NCI-H2081 (cell line): ENCODE data around the gene CRAT.

Experiments used
- DNase-seq, 2 experiments: peaks; one replicate each; lab custom pipeline; 2025; lab: John Stamatoyannopoulos, UW

Gene CRAT

GRCh38 chr9:129110740-129111527, at the start of gene CRAT, which contains the start of gene PTPA:
TSS of gene CRAT (minus strand) at chr9:129110793. CDS start at chr9:129110509, 284 bp downstream.
TSS of gene PTPA (plus strand) at chr9:129111415. CDS start at chr9:129111601, 186 bp downstream.
- DNase-seq, result peak; percentile 90 to 93

GRCh38 chr9:129156163-129156562, 45.6 kb upstream of the CRAT start:
- DNase-seq, result no peak

- no peak for DNase-seq
These were observed 44.4 kb upstream of the CRAT start for GRCh38 chr9:129154866-129155477.

- DNase-seq, result no peak
These were observed 40.9 kb upstream of the CRAT start for GRCh38 chr9:129151469-129151868.

- DNase-seq, result no peak
These were observed 40.1 kb upstream of the CRAT start for GRCh38 chr9:129150672-129151211.

- DNase-seq, result no peak
These were observed 39.5 kb upstream of the CRAT start for GRCh38 chr9:129150122-129150521.

- DNase-seq, result no peak
These were observed 38.8 kb upstream of the CRAT start for GRCh38 chr9:129149442-129149841.

GRCh38 chr9:129148463-129149204, 38.0 kb upstream of the CRAT start:
- no peak for DNase-seq

- no peak for DNase-seq
These were observed 35.9 kb upstream of the CRAT start for GRCh38 chr9:129146441-129146941.

- no peak for DNase-seq
These were observed 35.3 kb upstream of the CRAT start for GRCh38 chr9:129145841-129146292.

GRCh38 chr9:129145316-129145715, 34.7 kb upstream of the CRAT start:
- DNase-seq, result no peak

GRCh38 chr9:129143031-129143927, 32.7 kb upstream of the CRAT start:
- peak; percentile 44 to 51 for DNase-seq

GRCh38 chr9:129142138-129142935, 31.7 kb upstream of the CRAT start:
- no peak for DNase-seq

- no peak for DNase-seq
These were observed 30.8 kb upstream of the CRAT start for GRCh38 chr9:129141066-129142041.

- peak in 1 of 2 experiments; percentile 32 for DNase-seq
These were observed 29.9 kb upstream of the CRAT start for GRCh38 chr9:129140397-129141065.

GRCh38 chr9:129139993-129140396, 29.4 kb upstream of the CRAT start:
- DNase-seq, result peak; percentile 90 to 91

- DNase-seq, result peak; percentile 81 to 84
These were observed 28.8 kb upstream of the CRAT start for GRCh38 chr9:129139233-129139992.
